ENCODE measurements around the gene APOM.
A peak's percentile ranks its signal among the peaks of the same experiment; 100 is the strongest.

APOM gene

GRCh38 chr6:31659649-31660380 lies 4.1 kb downstream of the APOM start:
- peak in 1 of 2 experiments; percentile 23 for DNase-seq

GRCh38 chr6:31660381-31661261 lies 4.9 kb downstream of the APOM start, which contains the start of gene C6orf47:
Gene C6orf47, minus strand, starts transcription at chr6:31660778. Its CDS starts 831 bp downstream, at chr6:31659947.
- DNase-seq = peak; percentile 76 to 77

GRCh38 chr6:31661262-31662123 lies 5.8 kb downstream of the APOM start:
- DNase-seq = peak in 1 of 2 experiments; percentile 21

GRCh38 chr6:31662124-31662723 lies 6.5 kb downstream of the APOM start:
- DNase-seq = no peak

GRCh38 chr6:31663126-31663960 lies 7.6 kb downstream of the APOM start:
- no peak for DNase-seq

GRCh38 chr6:31663961-31664789 lies 8.5 kb downstream of the APOM start:
- DNase-seq = peak; percentile 17 to 23

GRCh38 chr6:31664790-31665500 lies 9.3 kb downstream of the APOM start, which contains the start of gene GPANK1:
Gene GPANK1, minus strand, starts transcription at chr6:31664997. Its CDS starts 519 bp downstream, at chr6:31664478.
- DNase-seq = peak; percentile 88 to 90

- peak; percentile 98 to 99 for DNase-seq
Observed at GRCh38 chr6:31665501-31666336, 10.0 kb downstream of the APOM start, which contains the start of gene CSNK2B. Gene CSNK2B, plus strand, starts transcription at chr6:31666080. Its CDS starts 752 bp downstream, at chr6:31666832.

- no peak for DNase-seq
Observed at GRCh38 chr6:31666337-31666965, 10.8 kb downstream of the APOM start.

GRCh38 chr6:31669676-31670075 lies 14.0 kb downstream of the APOM start, which contains the start of gene LY6G5B:
Gene LY6G5B, plus strand, starts transcription at chr6:31669976. Its CDS starts 975 bp downstream, at chr6:31670951.
- no peak for DNase-seq

GRCh38 chr6:31676322-31676903 lies 20.7 kb downstream of the APOM start:
- DNase-seq = no peak

- DNase-seq = no peak
Observed at GRCh38 chr6:31676904-31677303, 21.2 kb downstream of the APOM start.

GRCh38 chr6:31677955-31678354 lies 22.3 kb downstream of the APOM start:
- DNase-seq = no peak

GRCh38 chr6:31680226-31681134 lies 24.8 kb downstream of the APOM start, which contains the start of gene LY6G5C:
Gene LY6G5C, minus strand, starts transcription at chr6:31681067. Its CDS starts 694 bp downstream, at chr6:31680373.
- peak; percentile 78 to 86 for DNase-seq

GRCh38 chr6:31681135-31681671 lies 25.5 kb downstream of the APOM start:
- peak; percentile 46 to 62 for DNase-seq

- no peak for DNase-seq
Observed at GRCh38 chr6:31683591-31683990, 27.9 kb downstream of the APOM start.
